ENCODE measurements around the gene SDR42E2. TPM values are rescaled to one million over a fixed set of nuclear protein-coding genes. Genes with fewer than 3 reads are reported as not detected.

Gene SDR42E2
- total and polyA plus RNA-seq, 2 of the 8 experiments (the other 6 are each of a cell fraction or from before 2014, with no cell fraction given): 0.08 TPM; not detected in 1

DNA sequence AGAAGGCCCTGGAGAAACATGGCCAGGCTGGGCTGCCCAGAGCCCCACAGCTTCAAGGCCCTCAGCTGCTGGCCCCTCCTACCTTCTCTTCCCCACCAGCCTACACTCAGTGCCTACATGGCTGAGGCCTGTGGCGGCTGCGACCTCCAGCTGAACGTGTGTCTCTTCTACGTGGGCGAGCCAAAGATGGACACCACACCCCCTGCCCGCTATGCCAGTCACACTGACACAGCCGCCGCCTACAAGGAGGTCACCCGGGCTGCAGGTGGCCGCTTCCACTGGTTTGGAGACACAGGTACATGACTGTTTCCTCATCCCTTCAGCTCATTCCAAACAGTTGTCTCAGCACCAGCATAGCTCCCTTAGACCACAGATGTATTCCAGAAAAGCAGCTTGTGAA is 29.5 kb upstream of the SDR42E2 start:
- Histone ChIP-seq H3K4me1 (replicated peaks in 1 of 4; ENCODE audit: control insufficient read depth in 3 of 4, insufficient read depth in 4 of 4, low read length in 3 of 4) (no peaks in the 10 kb centered on the region), H2BK20ac (ENCODE audit: low read length) (no peak overlapping the region), H4K91ac (replicated peaks; ENCODE audit: insufficient read length, low read length) (no peak overlapping the region), H3K4me3 (ENCODE audit: extremely low read depth in 1 of 4, insufficient read depth in 2 of 4, low read depth in 3 of 4, low read length in 4 of 4) (no peak overlapping the region), H3K14ac (ENCODE audit: insufficient read length) (no peak overlapping the region), H3K56ac (replicated peaks; ENCODE audit: insufficient read length, low read depth, low read length) (no peak overlapping the region), H3K4ac (replicated peaks; ENCODE audit: insufficient read length, low read depth, low read length) (no peak overlapping the region), H3K27ac (ENCODE audit: low read depth, low read length) (no peak overlapping the region), H3K79me1 (ENCODE audit: low read depth, low read length) (no peaks in the 10 kb centered on the region), H2BK12ac (ENCODE audit: low read depth, low read length) (no peak overlapping the region), H2AK5ac (ENCODE audit: low read depth, low read length) (no peak overlapping the region), H3K23ac (ENCODE audit: insufficient read length) (no peak overlapping the region), H3K9ac (replicated peaks in 1 of 4; ENCODE audit: extremely low read depth in 1 of 4, low read depth in 3 of 4, low read length in 3 of 4) (no peak overlapping the region), H2AFZ (ENCODE audit: low read length) (no peak overlapping the region), H3K23me2 (ENCODE audit: low read depth, low read length) (peaks cover 2% of the 10 kb centered on the region; the same call in 1 of the 2 replicates), H3K9me3 (ENCODE audit: insufficient read depth in 2 of 2, low read depth in 1 of 2, low read length in 1 of 2) (no peaks in the 10 kb centered on the region), H3K79me2 (ENCODE audit: control insufficient read depth in 1 of 2, insufficient read depth in 2 of 2, low read length in 2 of 2) (no peaks in the 10 kb centered on the region), H2BK120ac (replicated peaks; ENCODE audit: low read depth, low read length) (no peak overlapping the region), H4K5ac (ENCODE audit: insufficient read length, low read depth, low read length) (no peak overlapping the region), H3K27me3 (replicated peaks in 1 of 4; ENCODE audit: control insufficient read depth in 3 of 4, extremely low read depth in 1 of 4, insufficient read depth in 3 of 4, low read length in 3 of 4) (no peaks in the 10 kb centered on the region), H2BK15ac (ENCODE audit: low read length) (no peak overlapping the region), H2BK5ac (ENCODE audit: low read depth, low read length) (no peak overlapping the region), H4K20me1 (replicated peaks in 1 of 2; ENCODE audit: control insufficient read depth in 1 of 2, insufficient read depth in 2 of 2, low read length in 2 of 2) (no peaks in the 10 kb centered on the region), H3K4me2 (ENCODE audit: insufficient read depth in 1 of 2, low read depth in 2 of 2, low read length in 2 of 2) (no peak overlapping the region), H3K18ac (ENCODE audit: extremely low read depth, low read length) (no peak overlapping the region), H3K36me3 (ENCODE audit: control insufficient read depth in 2 of 4, insufficient read depth in 4 of 4, low read length in 3 of 4) (no peaks in the 10 kb centered on the region), H4K8ac (ENCODE audit: extremely low read depth, insufficient read depth, low read length) (no peak overlapping the region)
- CTCF ChIA-PET (ENCODE audit: partially characterized antibody): interaction anchor here (0.9 to 5.8 kb wide), 9 partner anchors 8 to 55 kb away, joined by 3 to 60 read pairs (median 3); no protein-coding TSS in a partner anchor
- 90% methylated on average over 10 of the region's 10 CpGs; no CpG with 5 or more reads in 1 of the 2 experiments for WGBS, 2 experiments (ENCODE audit: extremely low coverage in 1 of 2, insufficient coverage in 1 of 2, insufficient read length in 1 of 2, insufficient replicate concordance in 2 of 2, low coverage in 1 of 2, low lambda C conversion rate in 2 of 2, missing lambda C conversion rate in 1 of 2)
- FAIRE-seq: no peak
- POLR2A ChIA-PET (ENCODE audit: partially characterized antibody): no interaction called here
- no peak for DNase-seq (ENCODE audit: low read depth in 1 of 2, low spot score in 2 of 2)
- TF ChIP-seq SIN3A (conservative IDR thresholded peaks at IDR 0.05 in 1 of 2, IDR thresholded peaks at IDR 0.05 in 1 of 2; ENCODE audit: low read depth in 1 of 2, low read length in 2 of 2) (no peak), TAF7 (optimal IDR thresholded peaks at IDR 0.05; ENCODE audit: borderline replicate concordance, low read depth, low read length) (no peak), PHF8 (conservative IDR thresholded peaks at IDR 0.05; ENCODE audit: low read depth, low read length) (no peak), TBP (IDR thresholded peaks at IDR 0.05; ENCODE audit: low read depth, low read length) (no peak), SRF (IDR thresholded peaks at IDR 0.05; ENCODE audit: low read depth, low read length) (no peak), BRCA1 (IDR thresholded peaks at IDR 0.05; ENCODE audit: low read depth, low read length) (no peak)
- TF ChIP-seq, protein P1, sequence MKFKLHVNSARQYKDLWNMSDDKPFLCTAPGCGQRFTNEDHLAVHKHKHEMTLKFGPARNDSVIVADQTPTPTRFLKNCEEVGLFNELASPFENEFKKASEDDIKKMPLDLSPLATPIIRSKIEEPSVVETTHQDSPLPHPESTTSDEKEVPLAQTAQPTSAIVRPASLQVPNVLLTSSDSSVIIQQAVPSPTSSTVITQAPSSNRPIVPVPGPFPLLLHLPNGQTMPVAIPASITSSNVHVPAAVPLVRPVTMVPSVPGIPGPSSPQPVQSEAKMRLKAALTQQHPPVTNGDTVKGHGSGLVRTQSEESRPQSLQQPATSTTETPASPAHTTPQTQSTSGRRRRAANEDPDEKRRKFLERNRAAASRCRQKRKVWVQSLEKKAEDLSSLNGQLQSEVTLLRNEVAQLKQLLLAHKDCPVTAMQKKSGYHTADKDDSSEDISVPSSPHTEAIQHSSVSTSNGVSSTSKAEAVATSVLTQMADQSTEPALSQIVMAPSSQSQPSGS (IDR thresholded peaks at IDR 0.05; ENCODE audit: low read length): no peak
- TF ChIP-seq, protein P2, sequence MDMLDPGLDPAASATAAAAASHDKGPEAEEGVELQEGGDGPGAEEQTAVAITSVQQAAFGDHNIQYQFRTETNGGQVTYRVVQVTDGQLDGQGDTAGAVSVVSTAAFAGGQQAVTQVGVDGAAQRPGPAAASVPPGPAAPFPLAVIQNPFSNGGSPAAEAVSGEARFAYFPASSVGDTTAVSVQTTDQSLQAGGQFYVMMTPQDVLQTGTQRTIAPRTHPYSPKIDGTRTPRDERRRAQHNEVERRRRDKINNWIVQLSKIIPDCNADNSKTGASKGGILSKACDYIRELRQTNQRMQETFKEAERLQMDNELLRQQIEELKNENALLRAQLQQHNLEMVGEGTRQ (IDR thresholded peaks at IDR 0.05; ENCODE audit: low read length): no peak
